ENCODE measurements around the gene RIT2.

The RIT2 gene

DNA sequence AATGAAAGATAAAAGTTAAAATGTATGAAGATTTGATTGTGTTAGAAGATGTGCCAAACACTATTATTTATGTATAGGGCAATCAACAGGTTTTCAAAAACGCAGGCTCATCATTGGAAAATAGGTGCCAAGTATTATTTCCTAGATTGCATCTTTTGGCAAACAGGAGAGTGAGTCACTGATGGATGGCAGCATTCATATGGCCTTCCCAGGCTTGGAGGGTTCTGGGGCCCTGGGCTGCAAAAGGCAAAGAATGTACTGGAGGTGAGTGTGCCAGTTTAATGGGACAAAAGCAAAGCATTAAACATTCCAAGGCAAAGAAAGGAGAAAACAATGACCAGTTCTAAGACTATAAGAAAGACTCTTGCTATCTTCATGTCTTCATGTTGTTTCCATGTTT is 379.4 kb downstream of the RIT2 start:
- TF ChIP-seq, protein P1, sequence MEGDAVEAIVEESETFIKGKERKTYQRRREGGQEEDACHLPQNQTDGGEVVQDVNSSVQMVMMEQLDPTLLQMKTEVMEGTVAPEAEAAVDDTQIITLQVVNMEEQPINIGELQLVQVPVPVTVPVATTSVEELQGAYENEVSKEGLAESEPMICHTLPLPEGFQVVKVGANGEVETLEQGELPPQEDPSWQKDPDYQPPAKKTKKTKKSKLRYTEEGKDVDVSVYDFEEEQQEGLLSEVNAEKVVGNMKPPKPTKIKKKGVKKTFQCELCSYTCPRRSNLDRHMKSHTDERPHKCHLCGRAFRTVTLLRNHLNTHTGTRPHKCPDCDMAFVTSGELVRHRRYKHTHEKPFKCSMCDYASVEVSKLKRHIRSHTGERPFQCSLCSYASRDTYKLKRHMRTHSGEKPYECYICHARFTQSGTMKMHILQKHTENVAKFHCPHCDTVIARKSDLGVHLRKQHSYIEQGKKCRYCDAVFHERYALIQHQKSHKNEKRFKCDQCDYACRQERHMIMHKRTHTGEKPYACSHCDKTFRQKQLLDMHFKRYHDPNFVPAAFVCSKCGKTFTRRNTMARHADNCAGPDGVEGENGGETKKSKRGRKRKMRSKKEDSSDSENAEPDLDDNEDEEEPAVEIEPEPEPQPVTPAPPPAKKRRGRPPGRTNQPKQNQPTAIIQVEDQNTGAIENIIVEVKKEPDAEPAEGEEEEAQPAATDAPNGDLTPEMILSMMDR (IDR thresholded peaks at IDR 0.05), result no peak

DNA sequence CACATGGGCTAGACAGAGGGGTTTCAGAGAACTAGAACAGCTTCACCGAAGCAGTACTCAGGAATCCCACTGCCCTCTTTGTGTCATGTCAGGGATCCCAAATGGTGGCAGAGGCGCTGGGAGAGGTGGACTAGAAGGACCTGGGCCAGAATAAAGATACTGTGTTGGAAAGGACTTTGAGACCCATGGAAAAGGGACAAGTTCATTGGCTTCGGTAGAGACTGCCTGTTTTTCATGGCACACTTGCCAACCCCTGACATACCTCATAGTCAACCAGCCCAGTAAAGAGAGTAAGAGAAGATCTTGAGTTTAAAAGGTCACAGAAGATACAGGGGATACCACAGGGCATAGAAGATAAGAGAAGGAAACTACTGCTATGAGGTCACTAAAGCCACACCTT is 381.0 kb downstream of the RIT2 start:
- TF ChIP-seq, protein P1 (IDR thresholded peaks at IDR 0.05), result no peak

- TF ChIP-seq, protein P1 (IDR thresholded peaks at IDR 0.05), result peak; percentile 44
Measured at GRCh38 chr18:42730272-42730671, 385.2 kb downstream of the RIT2 start.

- TF ChIP-seq, protein P1 (IDR thresholded peaks at IDR 0.05), result no peak
Measured at GRCh38 chr18:42719221-42719620, 396.3 kb downstream of the RIT2 start.

DNA sequence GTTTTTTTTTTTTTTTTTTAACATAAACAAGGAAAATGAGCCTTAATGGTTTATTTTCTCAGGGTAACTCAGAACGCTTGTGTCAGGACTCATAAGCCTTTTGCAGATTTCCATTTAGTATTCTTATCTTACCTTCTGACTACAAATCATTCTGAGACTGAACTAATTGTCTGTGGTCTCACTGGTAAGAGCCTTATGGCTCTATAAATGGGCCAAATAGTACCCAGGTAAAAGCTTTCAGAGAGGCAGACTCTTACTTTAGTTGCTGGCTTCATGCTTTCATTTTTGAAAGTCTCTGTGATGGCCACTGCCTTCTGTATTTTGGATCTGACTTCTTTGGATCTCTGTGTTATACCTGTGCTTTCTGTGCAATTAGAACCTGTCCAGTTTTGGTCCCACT is 403.4 kb downstream of the RIT2 start:
- TF ChIP-seq, protein P1 (IDR thresholded peaks at IDR 0.05), result no peak

GRCh38 chr18:42707080-42707479 is 408.4 kb downstream of the RIT2 start:
- TF ChIP-seq, protein P1 (IDR thresholded peaks at IDR 0.05), result no peak

DNA sequence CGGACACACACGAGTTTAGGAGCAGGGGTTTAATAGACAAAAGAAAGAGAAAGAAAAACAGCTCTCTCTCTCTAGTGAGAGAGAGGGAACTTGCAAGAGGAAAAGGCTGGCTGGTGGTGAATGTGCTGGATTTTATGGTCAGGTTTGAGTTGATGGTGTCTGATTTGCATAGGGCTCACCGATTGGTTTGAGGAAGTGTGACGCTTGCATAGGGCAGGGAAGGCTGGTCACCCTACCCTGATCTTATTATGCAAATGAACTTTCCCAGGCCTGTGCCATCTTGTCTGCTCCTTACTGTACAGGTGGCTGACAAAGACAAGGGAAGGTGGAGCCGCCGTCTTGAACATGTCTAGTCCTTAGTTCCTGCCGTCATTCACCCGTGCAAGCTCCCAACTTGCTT is 408.9 kb downstream of the RIT2 start:
- TF ChIP-seq, protein P1 (IDR thresholded peaks at IDR 0.05), result no peak

GRCh38 chr18:42706029-42706608 is 409.4 kb downstream of the RIT2 start:
- TF ChIP-seq, protein P1 (IDR thresholded peaks at IDR 0.05), result no peak
